MM.1S (cell line): Measurements from ENCODE around the gene WBP11.

ENCODE experiments used
- EZH2 ChIP-seq: fragments of 300-600 bp; sonication (generic); optimal IDR thresholded peaks from 2 replicates; pipeline ENCODE3; 2017; ENCODE audit warnings: low read depth, mild to moderate bottlenecking, antibody characterized with exemption, low read length, mixed read lengths
- EZH2phosphoT487 ChIP-seq: fragments of 300-600 bp; sonication (generic); IDR thresholded peaks from 2 replicates; pipeline ENCODE4 v1.6.1; 2018; ENCODE audit warnings: antibody characterized with exemption, low read length
- TF ChIP-seq, protein P1 (sequence below): fragments of 300-600 bp; sonication (generic); IDR thresholded peaks from 2 replicates; pipeline ENCODE4 v1.5.1; 2016; ENCODE audit warnings: antibody characterized with exemption, low read length, mixed read lengths

DNA sequence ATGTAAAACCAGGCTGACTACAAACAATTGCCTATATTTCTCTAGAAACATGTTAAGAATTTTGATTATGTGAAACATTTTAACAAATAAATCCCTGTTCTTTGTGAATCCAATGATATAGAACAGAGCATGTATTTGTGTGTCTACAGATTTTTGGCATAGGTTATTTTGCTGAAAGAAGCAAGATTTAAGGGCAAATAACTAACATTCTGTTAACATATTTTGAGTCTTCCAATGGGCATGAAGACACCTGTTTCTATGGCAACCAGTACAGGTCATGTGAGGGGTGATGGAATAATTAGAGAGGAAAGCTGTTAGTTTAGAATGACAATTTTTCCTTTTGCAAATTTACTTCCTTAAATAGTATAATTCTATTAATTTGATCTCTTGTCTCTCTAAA lies 31.2 kb upstream of the WBP11 start:
- TF ChIP-seq, protein P1, sequence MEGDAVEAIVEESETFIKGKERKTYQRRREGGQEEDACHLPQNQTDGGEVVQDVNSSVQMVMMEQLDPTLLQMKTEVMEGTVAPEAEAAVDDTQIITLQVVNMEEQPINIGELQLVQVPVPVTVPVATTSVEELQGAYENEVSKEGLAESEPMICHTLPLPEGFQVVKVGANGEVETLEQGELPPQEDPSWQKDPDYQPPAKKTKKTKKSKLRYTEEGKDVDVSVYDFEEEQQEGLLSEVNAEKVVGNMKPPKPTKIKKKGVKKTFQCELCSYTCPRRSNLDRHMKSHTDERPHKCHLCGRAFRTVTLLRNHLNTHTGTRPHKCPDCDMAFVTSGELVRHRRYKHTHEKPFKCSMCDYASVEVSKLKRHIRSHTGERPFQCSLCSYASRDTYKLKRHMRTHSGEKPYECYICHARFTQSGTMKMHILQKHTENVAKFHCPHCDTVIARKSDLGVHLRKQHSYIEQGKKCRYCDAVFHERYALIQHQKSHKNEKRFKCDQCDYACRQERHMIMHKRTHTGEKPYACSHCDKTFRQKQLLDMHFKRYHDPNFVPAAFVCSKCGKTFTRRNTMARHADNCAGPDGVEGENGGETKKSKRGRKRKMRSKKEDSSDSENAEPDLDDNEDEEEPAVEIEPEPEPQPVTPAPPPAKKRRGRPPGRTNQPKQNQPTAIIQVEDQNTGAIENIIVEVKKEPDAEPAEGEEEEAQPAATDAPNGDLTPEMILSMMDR, result no peak
- TF ChIP-seq EZH2, result no peak
- no peak for TF ChIP-seq EZH2phosphoT487
